GM12874 (cell line): ENCODE results near the gene IFNA1.

Experiments used
- TF ChIP-seq, protein P1 (sequence below): IDR thresholded peaks from 2 replicates; pipeline ENCODE4 v1.5.1; 2011; ENCODE audit warnings: low read depth, mild to moderate bottlenecking, control low read depth, low read length, moderate library complexity; ENCODE audit not compliant: insufficient read depth

Gene IFNA1

GRCh38 chr9:21429191-21429590 lies 11.0 kb upstream of the IFNA1 start:
- TF ChIP-seq, protein P1, sequence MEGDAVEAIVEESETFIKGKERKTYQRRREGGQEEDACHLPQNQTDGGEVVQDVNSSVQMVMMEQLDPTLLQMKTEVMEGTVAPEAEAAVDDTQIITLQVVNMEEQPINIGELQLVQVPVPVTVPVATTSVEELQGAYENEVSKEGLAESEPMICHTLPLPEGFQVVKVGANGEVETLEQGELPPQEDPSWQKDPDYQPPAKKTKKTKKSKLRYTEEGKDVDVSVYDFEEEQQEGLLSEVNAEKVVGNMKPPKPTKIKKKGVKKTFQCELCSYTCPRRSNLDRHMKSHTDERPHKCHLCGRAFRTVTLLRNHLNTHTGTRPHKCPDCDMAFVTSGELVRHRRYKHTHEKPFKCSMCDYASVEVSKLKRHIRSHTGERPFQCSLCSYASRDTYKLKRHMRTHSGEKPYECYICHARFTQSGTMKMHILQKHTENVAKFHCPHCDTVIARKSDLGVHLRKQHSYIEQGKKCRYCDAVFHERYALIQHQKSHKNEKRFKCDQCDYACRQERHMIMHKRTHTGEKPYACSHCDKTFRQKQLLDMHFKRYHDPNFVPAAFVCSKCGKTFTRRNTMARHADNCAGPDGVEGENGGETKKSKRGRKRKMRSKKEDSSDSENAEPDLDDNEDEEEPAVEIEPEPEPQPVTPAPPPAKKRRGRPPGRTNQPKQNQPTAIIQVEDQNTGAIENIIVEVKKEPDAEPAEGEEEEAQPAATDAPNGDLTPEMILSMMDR = no peak

DNA sequence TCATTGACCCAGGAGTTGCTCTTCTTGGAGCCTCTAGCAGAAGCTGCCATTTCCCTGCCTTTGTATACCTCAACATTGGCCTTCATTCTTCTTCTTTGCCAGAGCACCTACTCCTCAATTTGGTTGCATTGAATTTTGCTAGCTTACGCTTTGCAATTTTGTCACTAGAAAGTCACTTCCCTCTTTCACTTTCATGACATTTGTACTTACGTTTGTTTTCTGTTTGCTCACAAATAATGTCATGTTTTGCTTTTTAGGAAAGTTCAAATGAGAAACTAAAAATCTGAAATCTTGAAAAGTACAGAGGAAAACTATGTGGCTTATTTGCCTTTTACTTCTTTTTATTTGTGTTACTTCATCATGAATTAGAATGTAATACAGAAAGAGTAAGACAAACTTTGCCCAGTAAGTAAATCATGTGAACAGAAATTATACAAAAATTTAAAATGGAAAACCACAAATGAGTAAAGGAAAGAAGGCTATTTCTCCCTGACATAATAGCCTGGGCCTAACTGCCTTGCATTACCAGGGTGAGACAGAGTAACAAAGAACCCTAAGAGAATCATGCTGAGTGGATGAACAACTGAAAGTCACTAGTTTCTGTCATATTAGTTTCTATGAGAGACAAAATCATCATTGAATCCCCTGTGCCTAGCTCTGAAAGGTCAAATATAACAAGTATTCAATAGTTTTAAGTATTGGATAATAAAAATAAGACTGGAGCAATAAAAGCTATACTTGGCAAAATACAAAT lies 7.4 kb upstream of the IFNA1 start:
- TF ChIP-seq, protein P1 = no peak

DNA sequence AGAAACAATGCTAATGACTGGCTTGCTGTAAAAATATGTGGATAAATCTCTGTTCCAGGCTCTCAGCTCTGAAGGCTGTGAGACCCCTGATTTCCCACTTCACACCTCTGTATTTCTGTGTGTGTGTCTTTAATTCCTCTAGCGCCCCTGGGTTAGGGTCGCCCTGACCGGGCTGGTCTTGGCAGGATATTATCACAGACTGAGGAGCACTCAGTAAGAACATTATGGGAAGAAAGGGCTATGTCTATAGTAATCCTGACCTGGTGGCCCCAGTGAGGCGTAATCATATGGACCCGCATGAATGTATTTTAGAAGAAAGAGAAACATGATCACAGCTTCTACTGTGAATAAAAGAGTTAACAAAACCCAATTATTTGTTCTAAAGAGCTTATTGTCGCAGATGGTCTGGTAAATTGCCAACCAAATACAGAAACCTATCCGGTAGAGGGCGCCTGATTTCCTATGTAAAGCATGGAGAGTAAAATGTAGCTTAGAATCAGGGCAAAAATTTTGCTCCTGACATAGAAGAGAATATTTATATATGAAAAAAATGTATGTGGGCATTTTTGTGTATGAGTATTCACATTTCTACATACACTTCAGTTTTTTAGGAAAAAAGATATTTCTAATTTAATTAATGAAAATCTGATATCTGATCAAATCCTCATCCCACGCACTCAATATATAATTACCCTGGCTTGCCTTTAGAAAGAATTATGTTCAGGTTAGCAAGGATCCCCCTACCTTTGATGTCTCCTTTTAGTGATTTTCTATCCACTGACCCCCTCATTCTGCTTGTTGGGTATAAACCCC lies 5.8 kb upstream of the IFNA1 start:
- TF ChIP-seq, protein P1 = peak; percentile 48; the same call in 1 of the 2 replicates

GRCh38 chr9:21443849-21444625 lies 3.8 kb downstream of the IFNA1 start:
- TF ChIP-seq, protein P1 = no peak

- TF ChIP-seq, protein P1 = no peak
Observed at GRCh38 chr9:21450733-21451394, 10.6 kb downstream of the IFNA1 start.

DNA sequence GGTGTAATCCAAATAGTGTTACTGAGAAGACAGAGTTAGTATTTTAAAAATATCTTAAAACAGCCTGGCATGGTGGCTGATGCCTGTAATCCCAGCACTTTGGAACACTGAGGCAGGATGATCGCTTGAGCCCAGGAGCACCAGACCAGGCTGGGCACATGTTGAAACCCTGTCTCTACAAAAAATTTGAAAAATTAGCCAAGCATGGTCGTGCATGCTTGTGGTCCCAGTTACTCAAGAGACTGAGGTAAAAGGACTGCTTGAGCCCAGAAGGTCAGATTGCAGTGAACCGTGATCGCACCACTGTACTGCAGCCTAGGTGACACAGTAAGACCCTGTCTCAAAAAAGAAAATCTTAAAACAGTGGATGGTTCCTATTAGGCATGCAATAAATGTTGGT lies 12.4 kb downstream of the IFNA1 start:
- TF ChIP-seq, protein P1 = no peak
